ENCODE data around the gene SMIM22. TPM values are rescaled to one million over a fixed set of nuclear protein-coding genes. Genes with fewer than 3 reads are reported as not detected.

SMIM22 gene
- total RNA-seq, 1 donor = not detected

GRCh38 chr16:4811242-4811641 is 16.1 kb downstream of the SMIM22 start:
- TF ChIP-seq CTCF (IDR thresholded peaks at IDR 0.05; ENCODE audit: insufficient read depth, low read depth, low read length) = no peak
- DNase-seq (ENCODE audit: low read depth) = no peak
- H3K4me3 ChIP-seq (ENCODE audit: low read depth, low read length) = no peak overlapping the region

GRCh38 chr16:4811773-4812172 is 16.6 kb downstream of the SMIM22 start:
- no peak for TF ChIP-seq CTCF (IDR thresholded peaks at IDR 0.05; ENCODE audit: insufficient read depth, low read depth, low read length)
- no peak overlapping the region for H3K4me3 ChIP-seq (ENCODE audit: low read depth, low read length)
- DNase-seq (ENCODE audit: low read depth) = no peak

GRCh38 chr16:4813251-4814003 is 18.3 kb downstream of the SMIM22 start:
- DNase-seq (ENCODE audit: low read depth) = no peak
- no peak for TF ChIP-seq CTCF (IDR thresholded peaks at IDR 0.05; ENCODE audit: insufficient read depth, low read depth, low read length)
- H3K4me3 ChIP-seq (ENCODE audit: low read depth, low read length) = no peak overlapping the region

- TF ChIP-seq CTCF (IDR thresholded peaks at IDR 0.05; ENCODE audit: insufficient read depth, low read depth, low read length) = no peak
- peak; percentile 9 for DNase-seq (ENCODE audit: low read depth)
- H3K4me3 ChIP-seq (ENCODE audit: low read depth, low read length) = no peak overlapping the region
Measured at GRCh38 chr16:4814046-4814445, 18.9 kb downstream of the SMIM22 start.

GRCh38 chr16:4814542-4815173 is 19.5 kb downstream of the SMIM22 start:
- H3K4me3 ChIP-seq (ENCODE audit: low read depth, low read length) = no peak overlapping the region
- peak; percentile 17 for TF ChIP-seq CTCF (IDR thresholded peaks at IDR 0.05; ENCODE audit: insufficient read depth, low read depth, low read length)
- peak; percentile 32 for DNase-seq (ENCODE audit: low read depth)

- DNase-seq (ENCODE audit: low read depth) = no peak
- no peak overlapping the region for H3K4me3 ChIP-seq (ENCODE audit: low read depth, low read length)
- no peak for TF ChIP-seq CTCF (IDR thresholded peaks at IDR 0.05; ENCODE audit: insufficient read depth, low read depth, low read length)
Measured at GRCh38 chr16:4820652-4821051, 25.5 kb downstream of the SMIM22 start.
